ENCODE data around the gene PIP5KL1.

The PIP5KL1 gene

DNA sequence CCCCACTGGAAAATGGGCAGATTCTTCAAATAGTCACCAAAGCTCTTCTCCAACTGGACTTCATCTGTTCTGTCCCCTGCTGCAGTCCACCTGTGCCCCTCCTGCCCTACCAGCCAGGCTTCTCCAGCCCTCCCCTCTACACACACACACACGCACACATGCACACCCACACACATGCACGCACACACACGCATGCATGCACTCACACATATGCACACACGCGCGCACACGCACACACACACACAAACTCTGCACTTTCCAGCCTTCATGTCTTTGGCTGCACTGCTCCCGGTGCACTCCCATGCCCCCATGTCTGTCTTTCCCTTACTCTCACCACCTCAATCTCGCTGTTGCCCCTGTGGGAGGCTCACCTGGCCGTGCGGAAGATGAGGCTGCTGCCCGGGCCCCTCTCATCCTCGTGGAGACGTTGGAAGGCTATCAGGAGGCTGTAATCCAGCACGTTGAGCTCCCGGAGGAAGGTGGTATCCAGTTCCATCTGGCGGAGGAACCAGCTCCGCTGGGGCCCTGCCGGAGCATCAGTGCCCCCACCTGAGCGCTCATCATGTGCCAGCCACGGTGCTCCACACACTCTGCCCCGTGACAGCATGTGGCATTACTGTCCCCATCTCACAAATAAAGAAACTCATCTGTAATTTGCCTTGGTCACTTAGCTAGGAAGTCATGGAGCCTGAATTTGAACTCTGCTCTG lies 5.7 kb downstream of the PIP5KL1 start:
- Histone ChIP-seq H3K27me3 (ENCODE audit: insufficient read depth, low read depth, severe bottlenecking) (peaks cover 3% of the 10 kb centered on the region), H3K4me3 (ENCODE audit: low read depth, low read length) (no peak overlapping the region), H3K27ac (no peak overlapping the region), H3K36me3 (no peaks in the 10 kb centered on the region), H3K9me3 (ENCODE audit: severe bottlenecking) (no peaks in the 10 kb centered on the region)
- TF ChIP-seq, protein P1, sequence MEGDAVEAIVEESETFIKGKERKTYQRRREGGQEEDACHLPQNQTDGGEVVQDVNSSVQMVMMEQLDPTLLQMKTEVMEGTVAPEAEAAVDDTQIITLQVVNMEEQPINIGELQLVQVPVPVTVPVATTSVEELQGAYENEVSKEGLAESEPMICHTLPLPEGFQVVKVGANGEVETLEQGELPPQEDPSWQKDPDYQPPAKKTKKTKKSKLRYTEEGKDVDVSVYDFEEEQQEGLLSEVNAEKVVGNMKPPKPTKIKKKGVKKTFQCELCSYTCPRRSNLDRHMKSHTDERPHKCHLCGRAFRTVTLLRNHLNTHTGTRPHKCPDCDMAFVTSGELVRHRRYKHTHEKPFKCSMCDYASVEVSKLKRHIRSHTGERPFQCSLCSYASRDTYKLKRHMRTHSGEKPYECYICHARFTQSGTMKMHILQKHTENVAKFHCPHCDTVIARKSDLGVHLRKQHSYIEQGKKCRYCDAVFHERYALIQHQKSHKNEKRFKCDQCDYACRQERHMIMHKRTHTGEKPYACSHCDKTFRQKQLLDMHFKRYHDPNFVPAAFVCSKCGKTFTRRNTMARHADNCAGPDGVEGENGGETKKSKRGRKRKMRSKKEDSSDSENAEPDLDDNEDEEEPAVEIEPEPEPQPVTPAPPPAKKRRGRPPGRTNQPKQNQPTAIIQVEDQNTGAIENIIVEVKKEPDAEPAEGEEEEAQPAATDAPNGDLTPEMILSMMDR (IDR thresholded peaks at IDR 0.05; ENCODE audit: low read depth, low read length) = 0 out of 2 replicates have a peak, but pooled peaks have one; percentile 2
- no peak for DNase-seq

DNA sequence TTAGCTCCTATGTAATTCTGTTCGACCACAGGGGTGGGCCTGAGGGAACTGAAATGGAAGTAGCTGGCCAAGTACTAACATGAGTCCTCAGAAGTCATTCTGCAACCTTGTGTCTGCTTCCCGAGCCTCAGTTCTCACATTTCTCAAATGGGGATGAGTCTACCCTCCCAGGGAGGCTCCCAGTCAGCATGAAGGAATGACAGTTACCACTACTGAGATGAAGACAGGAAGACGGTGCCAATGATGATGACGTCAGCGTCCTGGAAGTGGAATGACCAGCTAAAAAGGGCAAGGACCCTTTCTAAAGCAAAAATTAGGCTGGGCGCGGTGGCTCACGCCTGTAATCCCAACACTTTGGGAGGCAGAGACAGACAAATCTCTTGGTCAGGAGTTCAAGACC lies 6.8 kb downstream of the PIP5KL1 start:
- Histone ChIP-seq H3K4me3 (ENCODE audit: low read depth, low read length) (no peak overlapping the region), H3K9me3 (ENCODE audit: severe bottlenecking) (no peaks in the 10 kb centered on the region), H3K27me3 (ENCODE audit: insufficient read depth, low read depth, severe bottlenecking) (peaks cover 3% of the 10 kb centered on the region), H3K27ac (no peak overlapping the region), H3K36me3 (no peaks in the 10 kb centered on the region)
- DNase-seq = no peak
- TF ChIP-seq, protein P1 (IDR thresholded peaks at IDR 0.05; ENCODE audit: low read depth, low read length) = no peak

DNA sequence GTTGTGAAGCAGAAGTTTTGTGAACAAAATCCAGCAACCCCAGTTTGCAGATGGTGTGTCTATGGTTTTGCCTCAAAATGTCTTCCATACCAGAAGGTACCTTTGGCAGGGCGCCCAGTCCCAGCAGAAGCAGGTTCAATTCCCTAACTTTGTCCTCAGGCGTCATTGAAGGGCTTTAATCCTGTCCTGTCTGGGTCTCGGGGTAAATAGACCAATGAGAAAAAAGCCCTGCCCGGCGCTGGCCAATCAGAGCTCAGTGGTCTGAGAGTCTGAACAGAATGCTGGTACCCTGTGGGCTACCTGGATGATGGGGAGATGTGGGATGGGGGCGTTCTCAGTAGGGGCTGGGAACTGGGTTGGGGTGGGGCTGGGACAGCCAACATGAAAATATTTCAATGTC lies 7.5 kb downstream of the PIP5KL1 start:
- H3K27me3 ChIP-seq (ENCODE audit: insufficient read depth, low read depth, severe bottlenecking) = peaks cover 3% of the 10 kb centered on the region
- peak; percentile 62 for DNase-seq
- TF ChIP-seq, protein P1 (IDR thresholded peaks at IDR 0.05; ENCODE audit: low read depth, low read length) = no peak
- H3K9me3 ChIP-seq (ENCODE audit: severe bottlenecking) = no peaks in the 10 kb centered on the region
- no peak overlapping the region for H3K27ac ChIP-seq
- no peak overlapping the region for H3K4me3 ChIP-seq (ENCODE audit: low read depth, low read length)
- no peaks in the 10 kb centered on the region for H3K36me3 ChIP-seq

DNA sequence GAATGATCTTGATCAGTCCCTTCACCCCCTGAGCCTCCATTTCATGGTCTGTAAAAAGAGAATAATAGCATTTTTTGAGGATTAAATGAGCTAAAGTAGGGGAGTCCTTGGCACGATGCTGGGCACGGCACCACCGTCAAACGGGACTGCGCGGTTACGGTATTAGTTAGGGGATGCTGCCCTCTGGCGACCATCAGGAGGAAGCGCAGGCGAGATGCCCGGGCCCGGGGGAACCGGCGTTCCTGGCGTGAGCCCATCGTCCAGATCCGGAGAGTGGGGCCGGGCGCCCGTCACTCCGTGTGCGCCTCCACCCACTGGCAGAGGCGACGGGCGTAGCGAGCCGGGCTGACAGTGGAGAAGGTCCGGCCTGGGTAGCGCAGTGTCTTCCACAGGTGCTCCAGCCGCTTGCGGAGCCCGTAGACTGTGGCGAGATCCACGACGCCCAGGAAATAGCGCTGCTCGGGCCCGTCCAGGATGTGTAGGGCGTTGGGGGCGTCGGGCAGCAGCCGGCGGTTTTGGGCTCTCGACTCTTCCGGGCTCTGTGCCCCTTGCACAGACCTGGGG lies 8.9 kb downstream of the PIP5KL1 start:
- peak; percentile 71 for DNase-seq
- Histone ChIP-seq H3K27me3 (ENCODE audit: insufficient read depth, low read depth, severe bottlenecking) (peaks cover 3% of the 10 kb centered on the region), H3K4me3 (ENCODE audit: low read depth, low read length) (no peak overlapping the region), H3K27ac (no peak overlapping the region), H3K36me3 (no peaks in the 10 kb centered on the region), H3K9me3 (ENCODE audit: severe bottlenecking) (no peaks in the 10 kb centered on the region)
- TF ChIP-seq, protein P1 (IDR thresholded peaks at IDR 0.05; ENCODE audit: low read depth, low read length) = peak; percentile 97

DNA sequence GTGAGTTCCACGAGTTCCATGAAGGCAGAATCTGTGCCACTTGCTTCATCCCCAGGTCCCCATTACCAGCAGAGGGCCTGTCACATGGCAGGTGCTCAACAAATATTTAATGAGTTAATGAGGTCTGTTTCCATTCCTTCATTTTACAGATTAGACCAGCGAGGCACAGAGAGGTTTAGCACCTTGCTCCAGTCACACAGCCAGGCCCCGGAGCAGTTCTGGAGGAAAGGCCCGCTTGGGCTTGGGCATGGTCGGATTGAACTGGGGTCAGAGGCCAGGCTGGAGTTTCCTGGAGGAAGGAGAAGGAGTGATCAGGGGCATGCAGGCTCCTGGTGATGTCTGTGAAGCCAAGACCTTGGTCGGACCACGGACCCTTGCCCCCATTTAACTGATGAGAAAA lies 9.8 kb downstream of the PIP5KL1 start:
- Histone ChIP-seq H3K27ac (no peak overlapping the region), H3K4me3 (ENCODE audit: low read depth, low read length) (no peak overlapping the region), H3K36me3 (no peaks in the 10 kb centered on the region), H3K9me3 (ENCODE audit: severe bottlenecking) (no peaks in the 10 kb centered on the region), H3K27me3 (ENCODE audit: insufficient read depth, low read depth, severe bottlenecking) (peaks cover 3% of the 10 kb centered on the region)
- no peak for DNase-seq
- TF ChIP-seq, protein P1 (IDR thresholded peaks at IDR 0.05; ENCODE audit: low read depth, low read length) = no peak

Measured in WERI-Rb-1 (cell line).